ENCODE results near the gene FABP6. TPM values are rescaled to one million over a fixed set of nuclear protein-coding genes. Genes with fewer than 3 reads are reported as not detected.

Gene FABP6
- total RNA-seq, 4 donors from 2014 or later = 1.0 TPM; not detected in 3

GRCh38 chr5:160284291-160284873, 55.1 kb downstream of the FABP6 start:
- no peak overlapping the region for H3K4me3 ChIP-seq (ENCODE audit: low read depth, poor library complexity, severe bottlenecking)
- intact Hi-C loops (cut with DNase I; ENCODE audit: low total_unique reads) = no loop called here
- WGBS, 2 donors = 93 to 98% methylated on average over 4 of the region's 4 CpGs
- TF ChIP-seq CTCF (IDR thresholded peaks at IDR 0.05) = no peak
- no peak for TF ChIP-seq POLR2A (IDR thresholded peaks at IDR 0.05)
- DNase-seq (ENCODE audit: low spot score in 2 of 2) = no peak

- no peak for TF ChIP-seq CTCF (IDR thresholded peaks at IDR 0.05)
- no peak for TF ChIP-seq POLR2A (IDR thresholded peaks at IDR 0.05)
- WGBS, 2 donors = 62 to 67% methylated on average over 2 of the region's 2 CpGs
- intact Hi-C loops (cut with DNase I; ENCODE audit: low total_unique reads) = no loop called here
- DNase-seq (ENCODE audit: low spot score in 2 of 2) = no peak
- H3K4me3 ChIP-seq (ENCODE audit: low read depth, poor library complexity, severe bottlenecking) = no peak overlapping the region
Measured at GRCh38 chr5:160285316-160285715, 56.0 kb downstream of the FABP6 start.

GRCh38 chr5:160286947-160287346, 57.6 kb downstream of the FABP6 start:
- no peak for DNase-seq (ENCODE audit: low spot score in 2 of 2)
- intact Hi-C loops (cut with DNase I; ENCODE audit: low total_unique reads) = no loop called here
- TF ChIP-seq CTCF (IDR thresholded peaks at IDR 0.05) = no peak
- TF ChIP-seq POLR2A (IDR thresholded peaks at IDR 0.05) = no peak
- WGBS, 2 donors = 87 to 90% methylated on average over 6 of the region's 6 CpGs
- no peak overlapping the region for H3K4me3 ChIP-seq (ENCODE audit: low read depth, poor library complexity, severe bottlenecking)

GRCh38 chr5:160287378-160288051, 58.2 kb downstream of the FABP6 start:
- no peak overlapping the region for H3K4me3 ChIP-seq (ENCODE audit: low read depth, poor library complexity, severe bottlenecking)
- no peak for DNase-seq (ENCODE audit: low spot score in 2 of 2)
- no peak for TF ChIP-seq POLR2A (IDR thresholded peaks at IDR 0.05)
- TF ChIP-seq CTCF (IDR thresholded peaks at IDR 0.05) = no peak
- intact Hi-C loops (cut with DNase I; ENCODE audit: low total_unique reads) = no loop called here
- 26 to 41% methylated on average over 8 of the region's 8 CpGs for WGBS, 2 donors

Other genes with a start within 250 kb of the FABP6 start
- gene TTC1, start 220.4 kb upstream of the FABP6 start, total RNA-seq = 10 to 100 TPM; 28.5 to 39.3 (median 36.2) TPM
- gene PWWP2A, start 110.1 kb upstream of the FABP6 start, total RNA-seq = 10 to 100 TPM; 43.3 to 46.9 (median 46.4) TPM
- gene CCNJL, start 83.1 kb downstream of the FABP6 start, total RNA-seq = under 1 TPM; 0.08 to 0.34 (median 0.22) TPM
- under 1 TPM in 2 of 4 donors, not detected in 2; 0.59 to 0.65 TPM for gene C1QTNF2, start 141.1 kb downstream of the FABP6 start, total RNA-seq
- 1 to 10 TPM; 1.3 to 3.2 (median 2.3) TPM for gene FAM200C, start 170.5 kb downstream of the FABP6 start, total RNA-seq
- 100 to 1,000 TPM in 1 of 4 donors, 10 to 100 TPM in 3; 65.6 to 125 (median 87.5) TPM for gene SLU7, start 189.6 kb downstream of the FABP6 start, total RNA-seq
- 10 to 100 TPM; 31.5 to 46.3 (median 43.0) TPM for gene PTTG1, start 192.3 kb downstream of the FABP6 start, total RNA-seq

Data from lower leg skin (tissue), 4 donors.